ENCODE measurements around the gene KRTAP9-6.

DNA sequence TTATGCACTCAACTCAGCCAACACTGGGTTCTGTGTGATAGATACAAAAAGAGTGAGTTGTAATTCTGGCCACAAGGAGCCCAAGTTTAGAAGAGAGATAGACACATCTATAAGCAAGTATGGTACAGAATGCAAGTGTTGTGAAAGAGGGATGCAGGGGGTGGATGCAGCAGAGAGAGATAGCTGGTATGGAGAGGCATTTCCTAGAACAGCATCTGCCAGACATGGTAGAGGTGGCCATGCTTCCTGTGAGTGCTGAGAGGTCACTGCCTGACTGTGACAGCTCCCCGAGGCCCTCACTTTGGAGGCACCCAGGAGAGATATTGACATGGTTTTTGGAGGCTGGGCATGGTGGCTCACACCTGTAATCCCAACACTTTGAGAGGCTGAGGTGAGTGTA is 45.9 kb downstream of the KRTAP9-6 start:
- no peak for TF ChIP-seq POLR2A (IDR thresholded peaks at IDR 0.05)
- TF ChIP-seq, protein P1, sequence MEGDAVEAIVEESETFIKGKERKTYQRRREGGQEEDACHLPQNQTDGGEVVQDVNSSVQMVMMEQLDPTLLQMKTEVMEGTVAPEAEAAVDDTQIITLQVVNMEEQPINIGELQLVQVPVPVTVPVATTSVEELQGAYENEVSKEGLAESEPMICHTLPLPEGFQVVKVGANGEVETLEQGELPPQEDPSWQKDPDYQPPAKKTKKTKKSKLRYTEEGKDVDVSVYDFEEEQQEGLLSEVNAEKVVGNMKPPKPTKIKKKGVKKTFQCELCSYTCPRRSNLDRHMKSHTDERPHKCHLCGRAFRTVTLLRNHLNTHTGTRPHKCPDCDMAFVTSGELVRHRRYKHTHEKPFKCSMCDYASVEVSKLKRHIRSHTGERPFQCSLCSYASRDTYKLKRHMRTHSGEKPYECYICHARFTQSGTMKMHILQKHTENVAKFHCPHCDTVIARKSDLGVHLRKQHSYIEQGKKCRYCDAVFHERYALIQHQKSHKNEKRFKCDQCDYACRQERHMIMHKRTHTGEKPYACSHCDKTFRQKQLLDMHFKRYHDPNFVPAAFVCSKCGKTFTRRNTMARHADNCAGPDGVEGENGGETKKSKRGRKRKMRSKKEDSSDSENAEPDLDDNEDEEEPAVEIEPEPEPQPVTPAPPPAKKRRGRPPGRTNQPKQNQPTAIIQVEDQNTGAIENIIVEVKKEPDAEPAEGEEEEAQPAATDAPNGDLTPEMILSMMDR (IDR thresholded peaks at IDR 0.05) = no peak
- no peak for TF ChIP-seq POLR2AphosphoS5 (IDR thresholded peaks at IDR 0.05)

Measured in breast epithelium (tissue), 3 donors.